GM18951 (cell line): ENCODE data around the gene ADGRL1.

ENCODE experiments used
- POLR2A ChIP-seq: IDR thresholded peaks from 4 replicates; pipeline ENCODE4 v1.6.1; 2011; ENCODE audit warnings: mild to moderate bottlenecking; ENCODE audit not compliant: insufficient read length, insufficient read depth; ENCODE audit errors: extremely low read depth
- in situ Hi-C: fragments of 300-500 bp; cut with MboI; formaldehyde crosslinking; loops from one replicate; pipeline ENCODE4 v1.12.0; 2022; ENCODE audit warnings: low sequenced_read_pairs, mixed read lengths, inconsistent platforms; ENCODE audit not compliant: unreplicated experiment

Gene ADGRL1

DNA sequence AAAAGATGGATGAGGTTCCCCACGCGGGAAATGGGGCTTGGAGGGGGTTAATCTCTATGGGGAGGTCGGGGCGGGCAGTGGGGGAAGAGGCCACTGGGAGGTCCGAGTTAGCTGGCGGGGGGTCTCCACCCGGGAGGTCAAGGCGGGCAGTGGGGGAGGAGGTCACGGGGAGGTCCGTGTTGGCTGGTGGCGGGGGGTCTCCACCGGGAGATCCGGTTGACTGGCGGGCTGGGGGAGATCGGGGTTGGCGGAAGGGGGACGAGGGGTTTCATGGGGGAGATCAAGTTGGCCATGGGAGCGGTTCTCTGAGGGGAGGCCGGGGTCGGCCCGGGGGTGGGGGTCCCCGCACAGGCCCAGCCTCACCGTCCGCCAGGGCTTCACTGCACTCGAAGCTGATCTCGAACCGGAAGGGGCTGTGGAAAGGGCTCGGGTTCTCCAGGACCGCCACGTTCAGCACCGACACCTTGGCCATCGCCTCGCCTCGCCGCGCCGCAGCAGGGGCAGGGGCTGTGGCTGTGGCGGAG is 69.9 kb downstream of the ADGRL1 start:
- in situ Hi-C loops, result no loop called here
- TF ChIP-seq POLR2A, result no peak

DNA sequence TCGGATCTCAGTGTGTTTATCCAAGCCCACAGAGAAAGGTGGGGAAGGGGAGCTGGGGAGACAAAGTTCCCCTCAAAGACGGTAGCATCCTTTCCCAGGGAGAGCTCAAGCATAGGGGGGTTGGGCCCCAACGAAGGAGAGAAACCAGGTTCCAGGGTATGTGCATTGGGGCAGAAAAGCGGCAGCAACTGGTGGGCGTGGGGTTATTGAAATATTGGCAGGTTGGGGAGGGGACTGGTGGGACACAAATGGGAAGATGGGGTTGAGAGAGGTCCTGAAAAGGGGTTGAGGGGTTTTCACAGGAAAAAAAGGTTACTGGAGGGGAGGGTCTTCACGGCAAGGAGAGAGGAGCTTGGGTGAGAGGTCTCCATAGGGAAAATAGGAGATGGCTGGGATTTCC is 70.6 kb downstream of the ADGRL1 start:
- TF ChIP-seq POLR2A, result no peak
- in situ Hi-C loops, result no loop called here

DNA sequence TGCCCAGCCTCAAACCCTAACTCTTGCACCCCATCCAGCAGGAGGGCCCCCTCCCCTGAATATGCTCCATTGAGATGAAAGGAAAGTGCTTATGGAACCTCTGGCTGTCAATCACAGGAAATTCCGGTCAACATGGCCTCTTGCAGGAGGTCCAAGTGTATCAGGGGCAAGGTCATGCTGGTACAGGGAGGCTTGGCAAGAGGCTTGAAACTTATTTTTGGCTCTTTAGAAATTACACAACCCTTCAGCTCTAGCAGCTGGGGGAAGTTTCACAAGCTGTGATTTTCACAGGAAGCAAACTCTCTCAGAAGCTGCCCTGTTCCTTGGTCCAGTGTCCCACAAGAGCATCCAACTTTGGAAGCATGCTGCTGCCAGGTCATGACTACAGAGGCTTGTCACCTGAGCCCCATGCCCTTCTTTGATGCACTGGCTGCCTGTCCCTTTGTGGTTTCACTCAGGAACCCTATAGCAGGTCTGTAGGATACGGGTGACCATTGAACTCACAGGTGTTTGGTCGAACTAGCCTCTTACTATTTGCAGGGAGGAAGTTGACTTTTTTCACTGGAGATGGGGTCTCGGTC is 78.0 kb downstream of the ADGRL1 start:
- TF ChIP-seq POLR2A, result no peak
- in situ Hi-C loops, result no loop called here

DNA sequence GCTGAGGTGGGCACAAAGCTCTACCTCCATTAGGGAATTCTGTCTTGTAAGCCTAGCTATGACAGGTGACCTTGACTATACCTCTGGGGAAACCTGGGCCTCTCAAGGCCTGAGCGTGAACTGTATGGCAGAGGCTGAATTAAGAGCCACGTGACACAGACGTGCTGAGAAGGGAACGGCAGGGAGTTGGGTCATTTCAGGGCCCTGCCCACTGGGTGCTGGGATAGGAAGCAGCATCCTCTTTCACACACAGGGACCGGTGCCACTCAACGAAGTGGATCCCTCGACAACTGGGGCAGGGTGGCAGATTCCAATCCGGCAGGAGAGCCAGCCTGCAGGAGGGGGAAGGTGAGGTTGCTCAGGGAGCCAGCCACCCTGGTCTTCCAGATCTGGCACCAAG is 78.8 kb downstream of the ADGRL1 start:
- in situ Hi-C loops, result no loop called here
- TF ChIP-seq POLR2A, result no peak

DNA sequence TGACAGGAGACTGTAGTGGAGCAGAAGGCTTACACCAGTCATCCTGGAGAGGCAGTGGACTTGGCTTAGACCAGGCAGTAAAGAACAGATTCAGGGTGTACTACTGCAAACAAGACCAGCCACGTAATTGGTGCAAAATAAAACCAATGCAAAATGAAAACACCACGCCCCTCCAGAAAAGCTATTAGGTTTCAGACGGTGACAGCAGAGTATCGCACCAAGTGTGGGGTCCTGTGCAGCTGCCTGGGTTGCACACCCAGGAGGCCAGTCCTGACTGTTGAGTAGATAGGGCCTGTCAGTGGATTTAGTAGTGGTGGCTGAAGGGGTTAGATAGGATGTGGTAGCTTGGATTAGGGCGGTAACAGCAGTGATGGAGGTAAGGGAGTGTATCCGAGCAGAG is 83.0 kb downstream of the ADGRL1 start:
- TF ChIP-seq POLR2A, result no peak
- in situ Hi-C loops, result no loop called here

DNA sequence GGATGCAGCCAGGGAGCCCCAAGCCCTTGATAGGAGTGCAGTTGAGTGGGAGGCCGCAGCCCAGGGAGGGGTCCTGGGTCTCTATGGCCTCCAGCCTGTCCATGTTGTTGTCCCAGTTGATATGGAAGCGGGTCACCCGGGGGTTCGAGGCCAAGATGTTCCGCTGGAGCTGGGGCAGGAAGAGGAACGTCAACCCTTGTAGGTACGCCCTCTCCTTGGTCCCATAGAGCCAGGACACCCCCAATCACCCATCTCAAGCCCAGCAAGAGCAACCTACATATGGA is 85.5 kb downstream of the ADGRL1 start:
- in situ Hi-C loops, result no loop called here
- no peak for TF ChIP-seq POLR2A

DNA sequence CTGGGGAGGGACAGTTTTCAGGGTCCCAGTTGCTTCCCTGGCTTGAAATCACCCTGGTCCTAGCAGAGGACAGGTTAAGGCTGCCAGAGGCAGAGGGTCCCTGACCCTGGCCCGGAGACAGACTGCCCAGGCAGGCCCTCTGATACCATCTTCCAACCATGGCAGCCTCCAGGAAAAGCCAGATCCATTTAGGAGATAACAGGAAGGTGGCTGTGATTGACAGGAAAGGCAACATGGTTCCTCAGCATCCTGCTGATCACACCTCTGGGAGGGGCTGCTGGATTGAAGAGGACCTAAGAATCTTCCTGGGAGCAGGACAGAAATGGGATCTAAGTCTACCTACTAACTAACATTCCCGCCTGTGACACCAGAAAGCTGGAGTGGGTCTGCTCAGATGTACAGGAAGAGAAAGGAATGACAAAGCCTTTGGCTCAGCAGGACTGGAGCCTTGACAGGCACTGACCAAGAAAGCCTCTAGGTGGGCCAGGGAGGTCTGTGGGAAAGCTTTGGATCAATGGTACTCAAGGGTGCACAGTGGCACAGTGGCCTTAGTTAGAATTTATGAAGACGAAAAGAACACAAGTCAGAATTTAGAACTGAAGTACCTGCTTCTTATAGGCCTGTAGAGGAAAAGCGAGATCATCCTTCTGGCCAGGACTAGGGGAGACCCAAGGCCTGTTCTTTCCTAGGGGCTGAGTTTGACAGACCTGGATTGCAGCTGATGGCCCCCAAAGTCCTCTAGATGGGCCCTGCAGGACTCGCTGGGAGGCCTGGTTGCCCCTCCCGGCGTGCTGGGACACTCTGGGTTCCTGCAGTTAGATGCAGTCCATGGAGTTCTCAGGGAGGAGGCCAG is 86.1 kb downstream of the ADGRL1 start:
- in situ Hi-C loops, result no loop called here
- TF ChIP-seq POLR2A, result no peak

DNA sequence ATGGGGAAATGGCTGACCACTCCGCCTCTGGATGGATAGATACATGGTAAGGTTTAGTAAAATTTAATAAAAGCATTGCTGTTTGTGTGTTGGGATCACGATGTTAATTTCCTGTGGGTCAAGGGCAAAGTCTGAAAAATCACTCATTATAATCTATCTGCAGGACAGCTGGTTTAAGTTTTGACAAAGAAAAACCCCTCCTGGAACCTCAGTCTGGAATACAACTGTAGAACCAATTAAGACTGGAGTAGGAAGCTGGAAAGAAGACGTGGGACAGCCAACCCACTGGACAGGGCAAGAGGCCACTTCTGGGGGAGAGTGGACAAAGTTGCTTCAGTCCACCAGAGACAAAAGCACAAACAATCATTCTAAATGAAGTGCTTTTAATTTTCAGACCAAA is 86.8 kb downstream of the ADGRL1 start:
- in situ Hi-C loops, result no loop called here

DNA sequence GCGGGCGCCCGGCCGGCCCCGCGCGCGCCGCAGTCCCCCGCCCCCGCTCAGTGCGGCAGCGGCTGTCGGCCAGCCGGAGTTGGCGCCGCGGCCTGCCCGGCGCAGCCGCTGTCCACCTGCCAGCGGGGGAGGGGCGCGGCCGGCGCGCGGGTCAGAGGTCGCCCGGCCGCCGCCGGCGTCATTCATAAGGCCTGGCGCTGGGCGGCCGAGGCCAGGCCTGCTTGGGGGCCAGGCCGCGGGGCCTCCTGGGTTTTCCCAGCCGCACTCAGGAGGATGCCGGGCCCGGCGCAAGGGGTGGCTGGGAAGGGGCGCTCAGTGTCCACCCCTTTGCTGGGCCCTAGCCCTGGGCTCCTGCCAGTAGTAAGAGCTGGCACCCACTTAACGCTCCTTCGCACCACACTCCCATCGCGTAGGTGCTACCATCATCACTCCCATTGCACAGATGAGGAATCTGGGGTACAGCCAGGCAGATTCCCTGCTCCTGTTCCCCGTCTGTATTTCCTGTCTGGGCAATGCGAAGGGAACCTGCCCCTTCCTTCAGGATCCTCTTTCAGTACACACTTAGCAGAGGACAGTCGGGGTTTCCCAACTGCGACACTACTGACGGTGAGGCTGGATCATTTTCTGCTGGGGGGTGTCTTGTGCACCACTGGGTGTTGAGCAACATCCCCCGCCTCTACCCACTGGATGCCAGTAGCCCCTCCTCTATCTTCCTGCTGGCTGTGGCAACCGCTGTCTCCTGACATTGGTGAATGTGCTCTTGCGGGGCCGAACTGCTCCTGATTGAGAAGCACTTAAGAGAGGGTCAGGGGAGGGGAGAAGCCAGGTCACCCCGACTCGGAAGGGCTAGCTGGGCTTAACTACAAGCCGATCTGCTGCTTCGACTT is 87.6 kb downstream of the ADGRL1 start:
- TF ChIP-seq POLR2A, result peak; percentile 58

More for the DNA sequence above, 86.8 kb downstream of the ADGRL1 start:
- TF ChIP-seq POLR2A, result no peak

DNA sequence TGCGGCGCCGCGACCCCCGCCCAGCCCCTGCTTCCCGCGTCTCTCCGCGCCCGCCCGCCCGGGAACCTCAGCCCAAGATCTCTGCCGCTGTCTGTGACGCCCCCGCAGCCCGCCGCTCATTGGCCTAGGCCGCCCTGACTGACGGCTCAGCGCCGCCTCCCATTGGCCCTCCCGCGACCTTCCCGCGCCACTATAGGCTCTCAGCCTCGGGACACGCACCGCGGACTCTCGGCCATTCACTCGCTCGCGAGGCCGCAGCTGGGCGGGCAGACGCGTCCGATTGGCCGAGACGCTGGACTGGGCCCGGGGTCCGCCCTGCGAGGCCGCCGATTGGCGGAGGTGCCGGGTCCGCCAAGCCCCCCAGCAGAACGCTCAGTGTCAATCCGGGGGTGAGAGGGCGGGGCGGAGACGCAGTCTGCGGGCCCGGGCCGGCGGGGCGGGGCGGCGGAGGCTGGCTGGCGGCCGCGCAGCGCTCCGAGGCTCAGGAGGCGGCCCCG is 88.3 kb downstream of the ADGRL1 start, which contains the start of gene PRKACA:
PRKACA (minus strand) TSS at position 95 of the 497 bp plus-strand sequence. CDS start 215 bp downstream, outside the sequence.
- in situ Hi-C loops, result no loop called here
- peak; percentile 4 for TF ChIP-seq POLR2A

More for the DNA sequence above, 87.6 kb downstream of the ADGRL1 start:
- in situ Hi-C loops, result no loop called here

DNA sequence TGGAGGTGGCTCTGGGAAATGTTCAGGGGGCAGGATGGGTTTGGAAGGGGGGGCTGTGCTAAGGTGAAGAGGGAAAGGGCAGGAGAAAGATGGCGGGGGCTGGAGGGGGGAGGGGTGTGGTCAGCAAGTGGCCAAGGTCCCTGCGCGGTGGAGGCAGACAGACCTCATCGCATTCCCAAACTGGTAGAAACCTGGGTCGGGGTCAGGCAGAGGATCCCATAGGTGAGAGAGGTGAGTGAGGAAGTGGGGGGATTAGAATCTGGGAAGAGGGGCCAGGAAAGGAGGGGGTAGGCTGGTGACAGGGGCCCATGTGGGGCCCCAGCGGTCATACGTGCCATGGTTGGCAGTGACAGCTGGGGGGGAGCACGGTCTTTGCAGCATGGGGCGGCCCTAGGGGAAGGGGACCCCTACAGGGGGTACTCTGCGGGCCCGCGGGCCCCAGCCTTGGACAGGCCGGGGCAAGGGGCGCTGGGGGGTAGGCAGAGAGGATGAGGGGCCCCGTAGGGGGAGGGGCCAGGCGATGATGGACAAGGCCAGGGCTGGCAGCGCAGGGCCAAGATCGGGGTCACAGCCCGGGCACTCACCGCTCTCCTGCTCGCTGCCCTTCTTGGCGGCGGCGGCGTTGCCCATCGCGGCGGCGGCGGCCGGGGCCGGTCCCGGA is 88.9 kb downstream of the ADGRL1 start:
- in situ Hi-C loops, result no loop called here
- TF ChIP-seq POLR2A, result no peak

DNA sequence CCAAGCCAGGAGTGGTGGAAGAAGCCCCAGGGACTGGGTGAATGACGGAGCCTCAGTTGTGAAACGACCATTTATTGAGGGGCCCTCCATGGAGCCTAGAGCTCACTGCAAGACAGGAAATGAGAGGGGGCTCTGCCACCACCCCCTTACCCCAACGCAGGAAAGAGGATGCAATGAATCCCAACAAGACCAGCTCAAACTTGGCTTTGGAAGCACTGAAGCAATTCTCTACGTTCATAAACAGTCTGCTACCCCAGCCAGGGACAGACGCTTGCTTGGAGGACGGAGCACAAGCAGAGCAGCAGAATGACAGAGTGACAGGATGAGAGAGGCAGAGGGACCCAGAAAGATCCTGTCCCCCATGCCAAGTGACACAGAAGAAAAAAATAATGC is 89.4 kb downstream of the ADGRL1 start:
- in situ Hi-C loops, result no loop called here
- TF ChIP-seq POLR2A, result no peak

DNA sequence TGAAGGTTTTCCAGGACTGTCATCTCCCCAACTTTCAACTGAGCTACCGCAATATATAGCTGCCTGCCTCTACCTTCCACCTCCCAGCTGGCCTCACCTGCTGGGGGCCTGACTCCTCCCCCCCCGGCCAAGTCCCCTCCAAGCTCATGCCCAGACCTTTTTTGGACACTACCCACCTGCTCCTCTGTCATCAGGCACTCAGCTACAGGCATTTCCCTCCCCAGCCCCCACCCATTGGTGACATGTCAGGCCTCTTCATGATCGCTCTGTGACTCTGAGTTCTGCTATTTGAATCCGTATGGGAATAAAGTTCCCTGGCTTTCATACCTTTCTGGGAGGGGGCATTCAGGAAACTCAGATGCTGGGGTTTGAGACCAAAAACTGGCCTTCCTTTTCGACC is 90.2 kb downstream of the ADGRL1 start:
- TF ChIP-seq POLR2A, result no peak
- in situ Hi-C loops, result no loop called here

DNA sequence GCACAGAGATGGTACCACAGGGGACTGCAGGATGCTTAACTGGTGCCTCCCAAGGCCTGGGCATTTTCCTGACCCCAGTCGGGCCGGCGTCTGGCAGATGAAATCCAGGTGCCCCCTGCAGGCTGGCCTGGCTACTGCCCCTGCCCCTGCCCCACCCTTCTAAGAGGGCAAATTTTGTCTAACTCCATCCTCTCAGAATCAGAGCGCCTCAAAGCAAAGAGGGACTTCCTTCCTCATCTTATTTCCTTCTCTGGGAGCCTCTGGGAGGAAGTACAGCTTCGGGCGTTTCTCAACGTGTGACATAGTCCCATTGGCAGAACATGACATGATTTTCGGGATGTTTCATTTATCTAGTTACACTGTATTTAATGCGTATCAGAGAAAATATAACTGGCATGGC is 91.1 kb downstream of the ADGRL1 start:
- in situ Hi-C loops, result no loop called here
- no peak for TF ChIP-seq POLR2A
